HCT116 (cell line): ENCODE results near the gene PDCD6IP. TPM values are rescaled to one million over a fixed set of nuclear protein-coding genes. Genes with fewer than 3 reads are reported as not detected.

Experiments
- ATAC-seq: fragments of 200-7000 bp; cut with Tn5 transposase; 2 replicates; pipeline ENCODE4 v1.9.1; 2020; ENCODE audit warnings: mild to moderate bottlenecking, moderate library complexity
- BruUV-seq: library from RNA; stranded (reverse); fragments of 400-500 nt; replicated peaks from 2 replicates; lab custom pipeline; 2021; lab: Mats Ljungman, UMichigan
- CTCF ChIA-PET: fragments of 300-600 bp; sonication (Branson Sonifier 250); formaldehyde crosslinking; loops from one replicate; lab custom pipeline; 2021; ENCODE audit warnings: antibody characterized with exemption; lab: Charles Lee
- POLR2A ChIA-PET: fragments of 300-600, 350-600 bp; sonication (Branson Sonifier 250); formaldehyde crosslinking; loops from one replicate; lab custom pipeline; 2021; ENCODE audit warnings: antibody characterized with exemption; lab: Charles Lee
- RAD21 ChIA-PET, 2 experiments: fragments of 300-600 bp; sonication (Branson Sonifier 250); formaldehyde crosslinking; loops; one replicate each; lab custom pipeline; 2023; ENCODE audit warnings: low total read pairs in 2 of 2; ENCODE audit not compliant: uncharacterized antibody in 2 of 2, unreplicated experiment in 2 of 2, low non-redundant PET in 1 of 2; lab: Charles Lee
- DNase-seq: peaks from one replicate; pipeline ENCODE4 v3.0.0-alpha.2; 2010; ENCODE audit warnings: low read depth, low spot score
- H2AFZ ChIP-seq: fragments of 200-600 bp; shearing (Covaris generic), sonication (generic); 2 replicates; pipeline ENCODE4 v1.6.1; 2017; ENCODE audit warnings: low read depth, mixed run types, mixed read lengths, antibody characterized with exemption, low read length; ENCODE audit not compliant: poor library complexity, severe bottlenecking
- H3K27ac ChIP-seq: 2 replicates; pipeline ENCODE4 v1.5.1; 2012; ENCODE audit warnings: low read depth, low read length
- H3K27me3 ChIP-seq: fragments of 200-600 bp; sonication (generic); 2 replicates; pipeline ENCODE4 v1.6.1; 2016; ENCODE audit warnings: mixed run types, low read length, mixed read lengths; ENCODE audit not compliant: insufficient read depth
- H3K36me3 ChIP-seq, 2 experiments: fragments of 200-500 bp in 1 of 2; fragments of 200-600 bp in 1 of 2; sonication (Bioruptor generic) in 1 of 2; sonication (generic) in 1 of 2; 2 replicates each; pipeline versions ENCODE4 v1.5.1 to v1.6.1; 2014 to 2016; ENCODE audit warnings: low read length in 2 of 2, inconsistent platforms in 1 of 2, mixed read lengths in 1 of 2, mixed run types in 1 of 2; ENCODE audit not compliant: insufficient read depth in 2 of 2, control insufficient read depth in 1 of 2
- H3K4me1 ChIP-seq, 2 experiments: fragments of 200-600 bp in 1 of 2; sonication (generic) in 1 of 2; 2 replicates each; pipeline versions ENCODE4 v1.5.1 to v1.6.1; 2012 to 2017; ENCODE audit warnings: low read length in 2 of 2, inconsistent platforms in 1 of 2, mild to moderate bottlenecking in 1 of 2, mixed read lengths in 1 of 2, mixed run types in 1 of 2, moderate library complexity in 1 of 2; ENCODE audit not compliant: insufficient read depth in 2 of 2, control insufficient read depth in 1 of 2
- H3K4me2 ChIP-seq: fragments of 200-600 bp; sonication (generic); 2 replicates; pipeline ENCODE4 v1.6.1; 2017; ENCODE audit warnings: mixed run types, low read length, mixed read lengths
- H3K4me3 ChIP-seq, 2 experiments: fragments of 200-600 bp in 1 of 2; sonication (generic) in 1 of 2; replicated peaks in 1 of 2; 2 replicates each; pipeline ENCODE4 v1.5.1; 2011 to 2016; ENCODE audit warnings: low read length in 2 of 2, control low read depth in 1 of 2, low read depth in 1 of 2, mild to moderate bottlenecking in 1 of 2, mixed read lengths in 1 of 2, mixed run types in 1 of 2
- H3K79me2 ChIP-seq: fragments of 200-600 bp; sonication (generic); 2 replicates; pipeline ENCODE4 v1.6.1; 2017; ENCODE audit warnings: mild to moderate bottlenecking, mixed run types, low read length, moderate library complexity, mixed read lengths; ENCODE audit not compliant: insufficient read depth
- H3K9ac ChIP-seq: fragments of 200-600 bp; sonication (generic); 2 replicates; pipeline ENCODE4 v1.6.1; 2016; ENCODE audit warnings: low read length, mixed read lengths
- H3K9me2 ChIP-seq: fragments of 200-600 bp; sonication (generic), shearing (Covaris generic); 2 replicates; pipeline ENCODE4 v1.6.1; 2017; ENCODE audit warnings: mixed run types, mild to moderate bottlenecking, moderate library complexity; ENCODE audit not compliant: insufficient read depth
- H3K9me3 ChIP-seq, 2 experiments: fragments of 200-500 bp in 1 of 2; fragments of 200-600 bp in 1 of 2; sonication (Bioruptor generic) in 1 of 2; sonication (generic) in 1 of 2; 2 replicates each; pipeline ENCODE4 v1.6.1; 2014 to 2017; ENCODE audit warnings: low read length in 2 of 2, mixed read lengths in 2 of 2, inconsistent platforms in 1 of 2, low read depth in 1 of 2, mild to moderate bottlenecking in 1 of 2, mixed run types in 1 of 2, moderate library complexity in 1 of 2; ENCODE audit not compliant: control insufficient read depth in 1 of 2, insufficient read depth in 1 of 2
- H4K20me1 ChIP-seq: fragments of 200-600 bp; sonication (generic), shearing (Covaris generic); 2 replicates; pipeline ENCODE4 v1.6.1; 2017; ENCODE audit warnings: mixed run types, mild to moderate bottlenecking, moderate library complexity; ENCODE audit not compliant: insufficient read depth
- CBX3 ChIP-seq: IDR thresholded peaks from 2 replicates; pipeline ENCODE4 v1.6.1; 2012; ENCODE audit warnings: low read depth
- CEBPB ChIP-seq: IDR thresholded peaks from 2 replicates; pipeline ENCODE4 v1.6.1; 2012; ENCODE audit warnings: low read depth
- EGR1 ChIP-seq: IDR thresholded peaks from 2 replicates; pipeline ENCODE4 v1.6.1; 2012; ENCODE audit warnings: low read depth
- ELF1 ChIP-seq: IDR thresholded peaks from 2 replicates; pipeline ENCODE4 v1.6.1; 2012; ENCODE audit warnings: low read depth, borderline replicate concordance
- EZH2 ChIP-seq: fragments of 200-600 bp; sonication (generic); IDR thresholded peaks from 2 replicates; pipeline ENCODE4 v1.6.1; 2017; ENCODE audit warnings: antibody characterized with exemption, mixed run types
- EZH2phosphoT487 ChIP-seq: fragments of 200-600 bp; IDR thresholded peaks from 2 replicates; pipeline ENCODE4 v1.6.1; 2018; ENCODE audit warnings: antibody characterized with exemption, borderline replicate concordance
- JUND ChIP-seq: IDR thresholded peaks from 2 replicates; pipeline ENCODE4 v1.6.1; 2012
- MAX ChIP-seq: IDR thresholded peaks from 2 replicates; pipeline ENCODE4 v1.6.1; 2012
- POLR2AphosphoS5 ChIP-seq: IDR thresholded peaks from 2 replicates; pipeline ENCODE4 v1.6.1; 2011; ENCODE audit warnings: mild to moderate bottlenecking, low read depth, low read length, moderate library complexity
- RAD21 ChIP-seq: IDR thresholded peaks from 2 replicates; pipeline ENCODE4 v1.6.1; 2012; ENCODE audit warnings: low read depth, mild to moderate bottlenecking
- REST ChIP-seq: IDR thresholded peaks from 2 replicates; pipeline ENCODE4 v1.6.1; 2012; ENCODE audit warnings: low read depth
- SIN3A ChIP-seq: IDR thresholded peaks from 2 replicates; pipeline ENCODE4 v1.6.1; 2012; ENCODE audit warnings: low read depth
- SP1 ChIP-seq: IDR thresholded peaks from 2 replicates; pipeline ENCODE4 v1.6.1; 2012; ENCODE audit warnings: low read depth
- SRF ChIP-seq: IDR thresholded peaks from 2 replicates; pipeline ENCODE4 v1.6.1; 2012; ENCODE audit warnings: low read depth
- YY1 ChIP-seq: IDR thresholded peaks from 2 replicates; pipeline ENCODE4 v1.6.1; 2011; ENCODE audit warnings: low read length, low read depth, moderate library complexity, mild to moderate bottlenecking; ENCODE audit not compliant: insufficient replicate concordance; ENCODE audit errors: extremely low read depth
- ZNF274 ChIP-seq: fragments of 200-500 bp; sonication (Bioruptor generic); IDR thresholded peaks from 2 replicates; pipeline ENCODE4 v1.6.1; 2014; ENCODE audit warnings: mild to moderate bottlenecking, low read depth, low read length, inconsistent platforms
- intact Hi-C: fragments of 100-400 bp; cut with micrococcal nuclease; formaldehyde crosslinking; loops from 2 replicates; pipeline ENCODE4 v1.10.0; 2022
- total RNA-seq: library from RNA; stranded (reverse); gene quantifications from one replicate; pipeline ENCODE4 v1.2.1, GENCODE V29; 2021; ENCODE audit not compliant: unreplicated experiment

The PDCD6IP gene
- total RNA-seq, 1 experiment from 2014 or later = 241 TPM

GRCh38 chr3:33768578-33769330 lies 29.7 kb upstream of the PDCD6IP start:
- CTCF ChIA-PET = interaction anchor here (1.4 kb wide), 1 partner anchor 18 kb away, joined by 4 read pairs; no protein-coding TSS in a partner anchor
- H2AFZ ChIP-seq = no peak overlapping the region
- no peak overlapping the region for H3K27ac ChIP-seq
- H3K4me3 ChIP-seq = no peak overlapping the region
- H3K79me2 ChIP-seq = no peaks in the 10 kb centered on the region
- ATAC-seq (no peak), DNase-seq (no peak)
- H3K36me3 ChIP-seq = no peaks in the 10 kb centered on the region
- no peak overlapping the region for H3K4me2 ChIP-seq
- intact Hi-C loops = no loop called here
- no peaks in the 10 kb centered on the region for H3K9me2 ChIP-seq
- TF ChIP-seq EZH2phosphoT487 = no peak
- TF ChIP-seq EZH2 = no peak
- no peak for TF ChIP-seq SRF
- no peak for TF ChIP-seq YY1
- TF ChIP-seq MAX = no peak
- TF ChIP-seq RAD21 = no peak
- no peak for TF ChIP-seq CBX3
- TF ChIP-seq EGR1 = no peak
- TF ChIP-seq ELF1 = no peak
- TF ChIP-seq JUND = no peak
- no peak overlapping the region for H3K9ac ChIP-seq
- no peaks in the 10 kb centered on the region for H4K20me1 ChIP-seq
- POLR2A ChIA-PET = no interaction called here
- H3K9me3 ChIP-seq = no peaks in the 10 kb centered on the region
- no peaks in the 10 kb centered on the region for H3K27me3 ChIP-seq
- no TSS peak for BruUV-seq
- RAD21 ChIA-PET = no interaction called here
- no peaks in the 10 kb centered on the region for H3K4me1 ChIP-seq

GRCh38 chr3:33773637-33774036 lies 24.8 kb upstream of the PDCD6IP start:
- Histone ChIP-seq H3K4me3 (no peak overlapping the region), H3K27ac (no peak overlapping the region), H3K9ac (no peak overlapping the region), H3K36me3 (no peaks in the 10 kb centered on the region), H2AFZ (no peak overlapping the region), H4K20me1 (no peaks in the 10 kb centered on the region), H3K79me2 (no peaks in the 10 kb centered on the region), H3K9me3 (no peaks in the 10 kb centered on the region), H3K9me2 (no peaks in the 10 kb centered on the region), H3K4me1 (no peaks in the 10 kb centered on the region), H3K4me2 (no peak overlapping the region), H3K27me3 (no peaks in the 10 kb centered on the region)
- ATAC-seq (no peak), DNase-seq (no peak)
- CTCF ChIA-PET = interaction anchor here (2.7 kb wide), 1 partner anchor 14 kb away, joined by 9 read pairs; no protein-coding TSS in a partner anchor
- no TSS peak for BruUV-seq
- POLR2A ChIA-PET = no interaction called here
- intact Hi-C loops = loop anchor here (10.0 kb wide), 1 partner anchor 379 kb away; no protein-coding TSS in a partner anchor
- RAD21 ChIA-PET = no interaction called here
- no peak for TF ChIP-seq POLR2AphosphoS5
- no peak for TF ChIP-seq SP1
- TF ChIP-seq MAX = no peak
- no peak for TF ChIP-seq REST
- TF ChIP-seq SIN3A = no peak
- no peak for TF ChIP-seq ZNF274
- TF ChIP-seq CBX3 = no peak
- TF ChIP-seq ELF1 = no peak
- no peak for TF ChIP-seq YY1
- no peak for TF ChIP-seq EZH2
- TF ChIP-seq CEBPB = no peak
